CD4-positive, alpha-beta T cell treated with Interleukin-12 subunit alpha and Interleukin-12 subunit beta, for 1 hour (primary cell): Measurements from ENCODE around the gene LPAR6.

Experiments
- DNase-seq: peaks from one replicate; pipeline ENCODE4 v3.0.0-alpha.2; 2020

The LPAR6 gene

GRCh38 chr13:48411841-48412531 is 927 bp downstream of the LPAR6 start:
- DNase-seq: peak; percentile 54

DNA sequence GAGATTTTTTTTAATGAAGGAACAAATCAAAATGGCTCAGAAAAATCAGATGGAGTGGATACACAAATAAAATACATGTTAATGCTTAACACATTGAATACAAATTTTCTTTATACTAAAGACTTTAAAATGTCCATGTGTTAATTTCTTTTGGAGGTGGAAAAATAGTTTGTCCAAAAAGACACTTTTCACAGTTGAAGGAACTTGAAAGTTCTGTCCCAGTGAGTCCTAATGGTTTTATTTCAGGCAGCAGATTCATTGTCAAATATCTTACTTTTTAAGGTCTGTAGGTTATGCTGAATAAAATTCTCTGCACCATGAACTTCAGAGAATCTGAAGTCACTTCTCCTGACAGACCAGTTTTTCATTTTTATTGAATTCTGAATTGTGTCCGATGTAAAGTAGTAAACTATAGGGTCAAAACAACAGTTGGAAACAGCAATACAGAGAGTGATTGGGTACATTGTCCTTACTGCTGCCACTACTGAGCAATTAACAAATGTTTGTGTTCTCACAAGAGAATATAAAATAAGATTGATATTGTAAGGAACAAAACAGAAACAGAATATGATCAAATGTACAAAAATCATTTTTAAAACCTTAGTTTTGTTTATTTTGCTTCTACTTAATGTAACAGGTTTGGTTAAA is 1.6 kb downstream of the LPAR6 start:
- no peak for DNase-seq

GRCh38 chr13:48410199-48410598 is 2.7 kb downstream of the LPAR6 start:
- DNase-seq: peak; percentile 40

GRCh38 chr13:48405875-48406274 is 7.0 kb downstream of the LPAR6 start:
- DNase-seq: peak; percentile 43

DNA sequence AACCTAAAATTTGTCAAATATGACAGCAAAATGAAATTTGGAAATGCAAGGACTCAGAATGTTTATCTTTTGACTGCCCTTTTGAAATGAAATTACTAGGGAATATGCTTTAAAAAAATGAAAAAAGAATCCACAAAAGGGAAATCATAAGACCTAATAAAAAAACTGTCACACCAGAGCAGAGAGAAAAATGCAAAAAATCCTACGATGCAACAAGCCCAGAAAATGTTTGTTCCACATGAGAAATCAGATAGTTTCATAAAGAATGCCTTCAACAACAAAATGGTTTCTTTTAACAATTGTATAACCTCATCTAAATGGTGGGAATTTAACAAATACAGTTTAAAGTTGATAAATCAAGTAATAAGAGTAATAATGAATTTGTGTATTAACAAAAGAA is 8.0 kb downstream of the LPAR6 start:
- DNase-seq: no peak

GRCh38 chr13:48403913-48404312 is 9.0 kb downstream of the LPAR6 start:
- no peak for DNase-seq

DNA sequence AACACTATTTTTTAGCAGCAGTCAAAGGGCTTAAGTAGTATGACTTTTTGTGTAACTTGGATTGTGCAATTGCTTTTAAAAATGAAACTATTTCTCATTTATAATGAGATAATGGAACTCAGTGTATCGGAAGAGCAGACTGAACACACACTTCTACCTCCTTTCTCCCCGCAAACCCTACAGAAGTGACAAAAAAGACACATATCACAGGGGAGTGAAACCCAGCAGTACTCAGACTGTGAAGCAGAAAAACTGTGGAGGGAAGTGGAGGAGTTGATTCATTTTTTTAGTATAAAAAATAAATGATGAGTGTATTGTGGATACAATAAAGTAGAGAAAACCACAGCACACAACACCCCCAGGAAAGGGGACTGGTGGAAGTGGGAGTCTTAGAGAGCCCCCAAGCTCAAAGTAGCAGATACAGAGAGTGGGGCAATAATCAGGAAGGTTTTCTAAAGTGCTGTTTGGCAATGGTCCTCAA is 9.7 kb downstream of the LPAR6 start:
- peak; percentile 53 for DNase-seq

- DNase-seq: no peak
Measured at GRCh38 chr13:48402325-48402932, 10.5 kb downstream of the LPAR6 start.

DNA sequence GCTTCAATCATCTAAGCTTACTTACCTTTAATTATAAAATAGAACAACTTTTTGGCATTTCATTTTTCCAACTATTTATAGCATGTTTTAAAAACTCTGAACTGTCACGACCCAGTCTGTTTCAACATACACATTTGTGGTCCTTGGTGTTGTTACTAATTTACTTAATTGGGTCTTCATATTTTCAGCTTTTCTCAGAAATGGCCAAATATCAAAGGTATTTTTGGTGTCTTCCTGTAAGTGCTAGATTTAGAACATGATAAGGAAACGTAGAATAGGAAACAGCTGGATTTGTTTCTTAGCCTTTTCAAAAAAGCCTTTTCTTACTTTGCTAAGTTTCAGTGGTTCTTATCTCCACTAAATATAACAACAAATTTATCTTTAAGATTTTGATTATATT is 11.4 kb downstream of the LPAR6 start:
- DNase-seq: peak; percentile 43

GRCh38 chr13:48400850-48401291 is 12.0 kb downstream of the LPAR6 start:
- peak; percentile 39 for DNase-seq

- DNase-seq: no peak
Measured at GRCh38 chr13:48400090-48400694, 12.7 kb downstream of the LPAR6 start.

DNA sequence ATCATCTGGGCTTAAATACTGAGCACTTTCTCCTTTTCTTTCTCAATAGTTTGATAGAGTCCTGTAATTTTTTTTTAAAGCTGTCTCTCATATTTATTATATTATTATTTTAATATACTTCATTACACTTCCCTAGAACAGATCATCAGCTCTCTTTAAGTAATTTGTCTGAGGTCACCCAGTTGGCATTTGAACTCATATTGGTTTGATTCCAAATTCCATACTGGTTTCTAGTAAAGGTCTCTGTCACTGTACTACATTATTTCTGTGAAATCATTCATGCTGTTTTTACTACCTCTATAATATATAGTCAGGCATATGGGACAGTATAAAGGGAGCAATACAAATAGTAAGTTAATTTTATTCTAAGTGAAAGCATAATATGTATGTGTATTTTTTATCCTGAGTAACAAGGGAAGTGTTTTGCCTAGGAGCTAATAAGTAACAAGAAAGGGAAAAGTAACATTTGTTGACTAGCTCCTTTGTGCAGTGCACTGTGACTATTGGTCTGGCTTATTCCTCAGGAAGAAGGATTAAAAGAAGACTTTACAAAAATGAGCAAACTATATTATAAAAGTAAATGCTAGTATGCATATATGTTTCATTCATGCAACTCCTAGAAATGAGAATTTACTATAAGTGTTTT is 14.3 kb downstream of the LPAR6 start:
- no peak for DNase-seq

- DNase-seq: no peak
Measured at GRCh38 chr13:48397744-48398143, 15.2 kb downstream of the LPAR6 start.

DNA sequence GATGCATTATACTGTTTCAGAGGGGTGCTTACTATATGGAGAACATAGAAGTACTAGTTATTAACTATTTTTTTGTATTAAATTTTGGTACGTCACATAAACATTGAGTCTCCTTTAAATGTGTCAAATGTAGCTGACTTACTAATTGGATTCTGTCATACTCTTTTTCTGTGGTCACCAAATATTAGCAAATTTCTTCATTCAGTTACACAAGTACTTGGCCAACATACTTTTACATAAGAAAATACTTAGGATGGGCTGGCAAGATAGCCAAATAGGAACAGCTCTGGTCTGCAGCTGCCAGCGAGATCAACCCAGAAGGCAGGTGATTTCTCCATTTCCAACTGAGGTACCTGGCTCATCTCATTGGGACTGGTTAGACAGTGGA is 19.2 kb downstream of the LPAR6 start:
- no peak for DNase-seq

- DNase-seq: no peak
Measured at GRCh38 chr13:48393030-48393697, 19.7 kb downstream of the LPAR6 start.

- DNase-seq: no peak
Measured at GRCh38 chr13:48391257-48391656, 21.7 kb downstream of the LPAR6 start.

- DNase-seq: no peak
Measured at GRCh38 chr13:48386816-48387215, 26.1 kb downstream of the LPAR6 start.

- DNase-seq: no peak
Measured at GRCh38 chr13:48383384-48383783, 29.5 kb downstream of the LPAR6 start.

- DNase-seq: no peak
Measured at GRCh38 chr13:48380581-48380980, 32.3 kb downstream of the LPAR6 start.

- DNase-seq: no peak
Measured at GRCh38 chr13:48377857-48378256, 35.1 kb downstream of the LPAR6 start.

DNA sequence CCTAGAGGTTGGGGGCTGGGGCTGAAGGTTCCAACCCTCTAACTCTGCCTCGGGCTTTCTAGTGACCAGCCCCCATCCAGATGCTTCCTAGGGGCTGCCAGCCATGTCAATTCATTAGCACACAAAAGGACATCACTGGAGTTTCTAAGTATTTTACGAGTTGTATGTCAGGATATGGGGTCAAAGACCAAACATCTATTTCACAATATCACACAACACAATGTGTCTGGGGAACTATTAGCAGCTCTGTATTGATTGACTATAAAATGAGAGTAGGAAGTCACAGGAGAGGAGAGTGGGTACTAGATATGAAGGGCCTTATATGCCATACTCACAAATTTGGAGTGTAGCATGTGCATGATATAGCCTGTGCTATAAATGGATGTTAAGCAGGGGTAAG is 42.1 kb downstream of the LPAR6 start:
- DNase-seq: no peak

- no peak for DNase-seq
Measured at GRCh38 chr13:48369988-48370387, 42.9 kb downstream of the LPAR6 start.
